OCI-LY1 (cell line): Measurements from ENCODE around the gene RTF2.
"Not testable (repeated sequence)": the region's sequence is repeated elsewhere in the genome, so short reads cannot be mapped to it uniquely, and the experiment has no call there.

Source experiments
- CTCF ChIP-seq: fragments of 200-600 bp; sonication (generic), shearing (Covaris generic); IDR thresholded peaks from 2 replicates; pipeline ENCODE4 v1.5.1; 2017; ENCODE audit warnings: mild to moderate bottlenecking, antibody characterized with exemption, low read length, moderate library complexity, mixed read lengths
- EZH2 ChIP-seq: fragments of 200-600 bp; sonication (generic), shearing (Covaris generic); IDR thresholded peaks from 2 replicates; pipeline ENCODE4 v1.8.0; 2017; ENCODE audit warnings: borderline replicate concordance, mixed run types, mild to moderate bottlenecking, antibody characterized with exemption, low read length, moderate library complexity, mixed read lengths

- not testable (repeated sequence) for TF ChIP-seq CTCF, EZH2
Observed at GRCh38 chr20:56524444-56524843, 56.0 kb downstream of the RTF2 start, which contains the start of gene FAM209A.
